NCI-H128 (cell line): Measurements from ENCODE around the gene PITPNM1.
"Not testable (repeated sequence)": the region's sequence is repeated elsewhere in the genome, so short reads cannot be mapped to it uniquely, and the experiment has no call there.

ENCODE experiments used
- DNase-seq: peaks from one replicate; lab custom pipeline; 2025; ENCODE audit not compliant: unreplicated experiment; lab: John Stamatoyannopoulos, UW

The PITPNM1 gene

GRCh38 chr11:67504950-67505581 is at the start of gene PITPNM1:
Gene PITPNM1 (minus strand): TSS chr11:67505363. CDS start chr11:67504180, 1,183 bp downstream.
- peak; percentile 9 for DNase-seq

- not testable (repeated sequence) for DNase-seq
Observed at GRCh38 chr11:67551697-67552096, 46.5 kb upstream of the PITPNM1 start.

GRCh38 chr11:67551127-67551526 is 46.0 kb upstream of the PITPNM1 start:
- DNase-seq: no peak

DNA sequence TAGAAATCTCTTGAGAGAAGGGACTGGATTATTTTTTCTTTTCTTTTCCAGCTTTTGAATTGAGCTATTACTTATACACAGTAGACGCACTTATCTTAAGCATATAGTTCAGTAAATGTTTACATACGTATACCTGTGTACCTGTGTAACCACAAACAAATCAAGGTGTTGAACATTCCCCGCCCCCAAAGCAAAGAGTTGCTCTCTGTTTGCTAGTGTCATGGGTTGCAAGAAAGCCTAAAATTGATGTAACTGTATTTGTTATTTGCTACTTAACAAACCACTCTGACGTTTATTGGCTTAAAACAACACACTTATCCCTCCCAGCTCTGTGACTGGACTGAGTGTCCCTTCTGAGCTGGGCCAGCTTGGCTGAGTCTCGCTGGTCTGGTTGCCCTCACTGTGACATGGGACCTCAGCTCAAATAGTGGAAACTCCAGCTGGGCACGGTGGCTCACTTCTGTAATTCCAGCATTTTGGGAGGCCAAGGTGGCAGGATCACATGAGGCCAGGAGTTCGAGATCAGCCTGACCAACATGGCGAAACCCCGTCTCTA is 43.5 kb upstream of the PITPNM1 start:
- DNase-seq: no peak

DNA sequence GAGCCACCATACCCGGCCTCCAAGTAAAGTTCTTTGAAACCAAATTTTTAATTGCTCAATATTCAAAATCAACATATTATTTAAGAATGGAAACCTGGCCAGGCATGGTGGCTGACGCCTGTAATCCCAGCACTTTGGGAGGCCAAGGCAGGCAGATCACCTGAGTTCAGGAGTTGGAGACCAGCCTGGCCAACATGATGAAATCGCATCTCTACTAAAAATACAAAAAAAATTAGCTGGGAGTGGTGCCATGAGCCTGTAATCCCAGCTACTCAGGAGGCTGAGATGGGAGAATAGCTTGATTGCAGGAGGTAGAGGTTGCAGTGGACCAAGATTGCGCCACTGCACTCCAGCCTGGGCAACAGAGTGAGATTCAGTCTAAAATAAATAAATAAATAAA is 42.9 kb upstream of the PITPNM1 start:
- not testable (repeated sequence) for DNase-seq

DNA sequence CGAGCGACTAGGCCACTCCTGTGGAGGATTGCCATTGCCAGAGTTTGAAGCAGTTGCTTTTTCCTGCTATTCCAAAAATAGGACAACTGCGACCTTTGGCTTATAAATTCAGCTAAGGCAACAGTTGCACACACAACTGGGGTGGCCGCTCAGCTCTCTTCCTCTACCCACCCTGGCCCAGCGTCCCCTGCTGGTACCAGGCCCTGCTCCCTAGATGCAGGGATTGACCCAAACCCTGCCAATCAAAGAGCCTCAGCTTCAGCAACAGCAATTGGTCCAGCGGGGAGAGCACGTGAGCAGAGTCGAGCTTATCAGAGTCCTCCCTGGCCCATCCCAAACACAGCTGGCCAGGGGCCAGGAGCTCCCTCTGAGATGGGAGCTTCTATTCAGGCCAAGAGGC is 40.1 kb upstream of the PITPNM1 start:
- DNase-seq: no peak

- DNase-seq: no peak
Observed at GRCh38 chr11:67544616-67545242, 39.6 kb upstream of the PITPNM1 start.

- no peak for DNase-seq
Observed at GRCh38 chr11:67543585-67543984, 38.4 kb upstream of the PITPNM1 start.

DNA sequence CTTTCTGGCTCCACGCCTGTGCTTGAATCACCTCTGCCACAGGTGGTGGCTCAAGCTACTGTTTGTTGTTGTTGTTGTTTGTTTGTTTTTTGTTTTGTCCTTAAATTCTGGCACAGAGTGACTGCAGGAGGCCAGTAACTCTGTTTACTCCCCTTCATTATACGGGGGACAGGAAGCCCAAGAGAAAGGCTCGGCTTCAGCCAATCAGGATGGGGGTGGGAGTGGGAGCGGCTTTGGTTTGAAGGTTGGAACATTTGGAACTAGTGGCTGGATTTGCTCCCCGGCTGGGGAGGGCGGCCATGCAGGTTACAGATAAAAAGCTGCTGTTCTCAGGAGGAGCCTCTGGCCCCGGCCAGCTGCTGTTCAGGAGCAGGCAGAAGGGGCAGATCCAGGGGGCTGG is 37.8 kb upstream of the PITPNM1 start:
- no peak for DNase-seq

GRCh38 chr11:67542169-67542568 is 37.0 kb upstream of the PITPNM1 start:
- DNase-seq: no peak

DNA sequence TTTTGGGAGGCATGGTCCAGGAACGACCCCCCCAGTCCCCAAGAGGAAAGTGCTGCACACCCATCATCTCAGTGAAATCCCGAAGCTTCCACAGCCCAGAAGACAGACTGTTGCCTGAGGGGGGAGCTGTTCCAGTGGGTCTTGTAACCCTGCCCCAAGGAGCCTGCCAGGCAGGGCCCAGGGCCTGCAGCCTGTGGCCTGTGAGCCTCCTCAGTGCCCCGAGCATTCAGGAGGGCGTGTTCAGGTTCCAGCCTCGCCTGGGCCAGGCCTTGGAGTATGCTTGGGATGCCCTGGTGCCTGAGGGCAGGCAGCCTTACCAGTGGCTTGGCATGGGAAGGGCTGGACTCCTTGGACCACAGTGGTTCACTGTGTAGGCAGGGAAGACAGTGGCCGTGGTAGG is 36.0 kb upstream of the PITPNM1 start:
- DNase-seq: no peak

DNA sequence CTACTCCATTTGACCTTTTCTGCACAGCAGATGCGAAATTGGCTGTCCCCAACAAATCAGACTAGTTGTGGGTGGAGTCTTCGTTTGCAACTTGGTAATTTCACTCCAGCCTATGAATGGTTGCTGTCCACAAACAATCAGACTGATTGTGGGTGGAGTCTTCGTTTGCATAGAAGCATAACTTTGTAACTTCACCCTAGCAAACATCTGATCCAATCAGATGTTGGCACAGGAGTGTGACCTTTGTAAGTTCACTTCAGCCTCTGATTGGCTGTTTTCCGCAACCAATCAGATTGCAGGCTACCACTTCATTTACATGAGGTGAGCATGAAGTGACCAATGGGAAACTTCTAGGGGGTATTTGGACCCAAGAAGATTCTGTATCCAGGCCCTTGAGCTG is 34.4 kb upstream of the PITPNM1 start:
- DNase-seq: no peak

- no peak for DNase-seq
Observed at GRCh38 chr11:67538823-67539505, 33.8 kb upstream of the PITPNM1 start.

DNA sequence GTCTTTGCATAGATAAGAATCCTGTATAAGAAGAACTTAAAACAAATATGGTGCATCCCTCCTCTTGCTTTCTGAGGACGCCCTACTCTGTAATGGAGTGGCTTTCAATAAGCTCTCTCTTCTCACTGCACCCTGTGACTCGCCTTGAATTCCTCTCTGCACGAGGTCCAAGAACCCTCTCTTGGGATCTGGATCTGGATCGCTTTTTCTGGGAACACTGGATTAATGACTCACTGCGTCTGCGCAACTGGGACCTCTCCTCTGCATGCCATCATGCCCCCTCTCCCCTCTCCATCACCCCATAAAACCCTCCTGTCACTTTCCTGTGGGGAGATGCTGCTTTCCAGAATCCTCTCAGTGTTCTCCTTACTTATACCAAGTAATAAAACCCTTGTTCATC is 33.1 kb upstream of the PITPNM1 start:
- no peak for DNase-seq

DNA sequence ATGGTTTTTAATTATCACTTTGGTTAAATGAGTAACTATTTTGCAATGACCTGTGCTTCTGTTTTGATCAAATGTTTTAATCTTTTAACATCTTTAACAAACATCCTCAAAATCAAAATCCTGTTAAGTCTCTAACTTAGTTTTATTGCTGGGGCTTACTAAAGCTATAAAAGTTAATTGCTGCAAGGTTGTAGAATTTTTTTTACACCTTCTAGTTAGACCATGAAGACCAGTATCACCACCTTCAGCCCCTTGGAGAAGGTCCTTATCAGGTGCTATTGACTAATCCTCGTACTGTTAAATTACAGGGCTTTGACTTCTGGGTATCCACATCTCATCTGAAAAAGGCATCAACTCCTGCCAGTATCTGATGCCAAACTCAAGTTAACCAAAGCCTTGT is 30.4 kb upstream of the PITPNM1 start:
- no peak for DNase-seq

DNA sequence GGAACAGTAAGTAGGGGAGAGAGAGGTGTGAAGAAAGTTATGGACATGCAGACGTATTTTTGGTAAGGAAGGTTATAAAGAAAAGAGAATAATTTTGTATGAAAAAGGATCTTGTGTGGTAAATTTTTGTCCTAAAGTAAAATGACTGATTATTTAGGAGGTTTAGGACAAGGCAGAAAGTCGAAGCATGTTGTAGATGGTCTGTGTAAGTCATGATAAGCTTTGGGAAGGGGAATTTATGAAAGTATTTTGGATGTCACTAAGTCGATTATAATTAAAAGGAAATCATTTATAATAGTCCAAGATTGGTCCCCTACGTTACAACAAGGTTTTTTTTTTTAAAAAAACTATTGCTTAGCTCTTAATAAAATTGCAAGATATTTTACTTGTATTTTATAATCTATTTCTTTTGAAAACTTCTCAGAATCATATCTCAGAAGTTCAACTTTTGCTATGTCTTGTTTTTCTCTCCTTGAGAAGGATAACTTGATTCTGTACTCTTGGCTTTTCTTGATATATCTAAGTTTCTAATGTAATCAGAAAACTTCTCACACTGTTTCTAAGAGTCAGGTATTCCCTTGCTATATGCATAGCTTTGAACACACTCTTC is 29.0 kb upstream of the PITPNM1 start:
- no peak for DNase-seq

GRCh38 chr11:67532889-67533288 is 27.7 kb upstream of the PITPNM1 start:
- DNase-seq: no peak

GRCh38 chr11:67530282-67530592 is 25.1 kb upstream of the PITPNM1 start:
- no peak for DNase-seq

GRCh38 chr11:67528376-67528775 is 23.2 kb upstream of the PITPNM1 start:
- no peak for DNase-seq

DNA sequence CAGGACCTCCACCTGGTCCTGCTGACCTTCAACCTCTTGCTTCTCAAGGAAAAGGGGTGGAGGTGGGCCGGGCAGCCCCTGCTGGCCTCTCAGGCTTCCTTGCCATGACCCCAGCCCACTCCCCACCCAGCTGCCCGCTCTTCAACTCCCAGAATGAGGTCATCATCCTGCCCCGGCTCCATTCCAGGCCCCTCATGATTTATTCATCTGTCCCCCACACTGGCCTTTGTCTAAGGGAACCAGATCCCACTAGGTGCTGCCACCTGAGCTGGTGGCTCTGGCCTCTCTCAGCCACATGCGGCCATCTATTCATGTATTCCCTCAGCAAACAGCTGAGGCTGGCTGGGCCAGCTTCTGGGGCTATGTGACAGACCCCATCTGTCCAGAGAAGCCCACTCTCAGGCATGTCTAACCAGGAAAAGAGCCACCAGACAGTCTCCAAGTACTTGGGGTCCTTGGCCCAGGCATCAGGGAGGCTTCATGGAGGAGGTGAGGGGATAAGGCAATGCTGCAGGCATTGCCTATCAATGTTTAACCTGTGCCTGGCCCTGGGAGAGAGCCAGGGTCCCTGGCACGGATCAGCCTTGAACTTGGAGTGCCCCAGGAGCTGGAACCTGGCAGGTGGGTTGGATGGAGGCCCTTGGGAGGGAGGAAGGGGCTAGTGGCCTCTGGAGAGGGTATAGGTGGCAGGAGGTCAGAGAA is 20.3 kb upstream of the PITPNM1 start:
- no peak for DNase-seq

GRCh38 chr11:67524480-67524808 is 19.3 kb upstream of the PITPNM1 start:
- no peak for DNase-seq
